ENCODE measurements around the gene MPP4.

DNA sequence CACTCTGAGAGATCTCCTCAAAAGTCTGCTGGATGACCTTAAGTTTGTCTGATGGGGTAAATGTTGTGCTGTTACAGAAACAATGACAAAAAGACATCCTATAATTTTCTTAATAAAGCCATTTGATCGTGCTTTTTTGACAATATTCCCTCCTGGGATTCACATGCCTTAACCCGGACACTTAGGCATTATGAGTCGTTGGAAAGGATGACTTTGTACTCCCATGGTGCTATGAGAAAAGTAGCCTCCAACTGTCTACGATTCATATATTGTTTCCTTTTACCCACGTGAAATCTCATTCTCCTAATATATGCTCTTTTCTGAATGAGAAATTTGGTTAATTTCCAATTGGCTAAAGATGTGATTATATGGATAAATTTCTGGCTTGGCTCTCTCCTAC, 6.1 kb upstream of the MPP4 start:
- TF ChIP-seq, protein P1, sequence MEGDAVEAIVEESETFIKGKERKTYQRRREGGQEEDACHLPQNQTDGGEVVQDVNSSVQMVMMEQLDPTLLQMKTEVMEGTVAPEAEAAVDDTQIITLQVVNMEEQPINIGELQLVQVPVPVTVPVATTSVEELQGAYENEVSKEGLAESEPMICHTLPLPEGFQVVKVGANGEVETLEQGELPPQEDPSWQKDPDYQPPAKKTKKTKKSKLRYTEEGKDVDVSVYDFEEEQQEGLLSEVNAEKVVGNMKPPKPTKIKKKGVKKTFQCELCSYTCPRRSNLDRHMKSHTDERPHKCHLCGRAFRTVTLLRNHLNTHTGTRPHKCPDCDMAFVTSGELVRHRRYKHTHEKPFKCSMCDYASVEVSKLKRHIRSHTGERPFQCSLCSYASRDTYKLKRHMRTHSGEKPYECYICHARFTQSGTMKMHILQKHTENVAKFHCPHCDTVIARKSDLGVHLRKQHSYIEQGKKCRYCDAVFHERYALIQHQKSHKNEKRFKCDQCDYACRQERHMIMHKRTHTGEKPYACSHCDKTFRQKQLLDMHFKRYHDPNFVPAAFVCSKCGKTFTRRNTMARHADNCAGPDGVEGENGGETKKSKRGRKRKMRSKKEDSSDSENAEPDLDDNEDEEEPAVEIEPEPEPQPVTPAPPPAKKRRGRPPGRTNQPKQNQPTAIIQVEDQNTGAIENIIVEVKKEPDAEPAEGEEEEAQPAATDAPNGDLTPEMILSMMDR (IDR thresholded peaks at IDR 0.05): no peak
- TF ChIP-seq POLR2A (IDR thresholded peaks at IDR 0.05): no peak
